Transverse colon (tissue), 4 donors: Measurements from ENCODE around the gene MCRIP2. TPM values are rescaled to one million over a fixed set of nuclear protein-coding genes. Genes with fewer than 3 reads are reported as not detected.

ENCODE experiments used
- DNase-seq: peaks from one replicate; pipeline ENCODE4 v3.0.0-alpha.2; 2019
- H3K27ac ChIP-seq, 4 donors: fragments of 200-600 bp; sonication (generic); 2 replicates each; pipeline ENCODE4 v1.5.1; 2016 to 2018; ENCODE audit warnings: inconsistent platforms in 4 of 4
- H3K27me3 ChIP-seq: fragments of 200-600 bp; sonication (generic); 2 replicates; pipeline ENCODE4 v1.5.1; 2017; ENCODE audit warnings: inconsistent platforms
- H3K36me3 ChIP-seq, 4 donors: fragments of 200-600 bp; sonication (generic); 2 replicates each; pipeline ENCODE4 v1.5.1; 2017 to 2019; ENCODE audit warnings: inconsistent platforms in 4 of 4
- H3K4me1 ChIP-seq, 4 donors: fragments of 200-600 bp; sonication (generic); 2 replicates each; pipeline ENCODE4 v1.5.1; 2017 to 2020; ENCODE audit warnings: inconsistent platforms in 4 of 4
- H3K4me3 ChIP-seq, 4 donors: fragments of 200-600 bp; sonication (generic); 1 replicate in 1 of 4; 2 replicates in 3 of 4; pipeline versions ENCODE4 v1.5.1 to v1.6.1; 2017 to 2019; ENCODE audit warnings: inconsistent platforms in 4 of 4
- H3K9me3 ChIP-seq, 2 donors: fragments of 200-600 bp; sonication (generic); 2 replicates each; pipeline ENCODE4 v1.5.1; 2017 to 2019; ENCODE audit warnings: inconsistent platforms in 2 of 2
- CTCF ChIP-seq, 5 experiments: fragments of 200-600 bp in 3 of 5; fragments of 450-650 bp in 2 of 5; sonication (generic) in 3 of 5; IDR thresholded peaks; 1 replicate in 2 of 5; 2 replicates in 3 of 5; pipeline ENCODE4 v1.5.1; 2016 to 2017; ENCODE audit warnings: antibody characterized with exemption in 5 of 5, inconsistent platforms in 3 of 5, mild to moderate bottlenecking in 2 of 5, moderate library complexity in 1 of 5
- EP300 ChIP-seq: sonication (generic); formaldehyde crosslinking; IDR thresholded peaks from one replicate; pipeline ENCODE4 v1.6.1; 2017; ENCODE audit warnings: antibody characterized with exemption, low read depth
- POLR2A ChIP-seq: fragments of 450-650 bp; IDR thresholded peaks from one replicate; pipeline ENCODE4 v1.6.1; 2016; ENCODE audit warnings: antibody characterized with exemption, mild to moderate bottlenecking, moderate library complexity
- POLR2AphosphoS5 ChIP-seq, 3 donors: sonication (generic); formaldehyde crosslinking; IDR thresholded peaks; one replicate each; pipeline ENCODE4 v1.6.1; 2016; ENCODE audit warnings: antibody characterized with exemption in 3 of 3
- WGBS, 2 donors: methylation state at CpG; one replicate each; pipeline ENCODE4 v1.1.5; 2018; ENCODE audit warnings: low coverage in 1 of 2; 5-methylcytosine and 5-hydroxymethylcytosine counted together
- in situ Hi-C, 4 donors: fragments of 200-750 bp; cut with MboI; loops; one replicate each; pipeline versions ENCODE4 v1.15.0 to v1.15.1; 2017; ENCODE audit warnings: low sequenced_read_pairs in 3 of 4, low pct_ligation_motif_present in 1 of 4, low pct_unique_long_range_greater_than_20kb in 1 of 4
- intact Hi-C: fragments of 100-400 bp; cut with DNase I; formaldehyde crosslinking; loops from one replicate; pipeline ENCODE4 v1.15.1; 2023; ENCODE audit warnings: low total_unique reads
- total RNA-seq, 4 donors: library from RNA; depleted of rRNA; stranded (reverse); fragments of >200 nt; gene quantifications; one replicate each; pipeline ENCODE4 v1.1.0, GENCODE V29; 2016

Gene MCRIP2
- total RNA-seq, 4 donors from 2014 or later = 158 to 267 (median 211) TPM

- no peaks in the 10 kb centered on the region for H3K9me3 ChIP-seq
- peaks cover 19 to 50% (median 42%) of the 10 kb centered on the region in 4 donors for H3K4me1 ChIP-seq
- no peaks in the 10 kb centered on the region for H3K27me3 ChIP-seq
- WGBS, 2 donors = 70% methylated on average over 9 of the region's 9 CpGs; no CpG with 5 or more reads in 1 of the 2 donors
- intact Hi-C loops (no loop called here), in situ Hi-C loops (no loop called here)
- peak overlapping the region in 2 of 4 donors; percentile 2 to 29 for H3K4me3 ChIP-seq
- H3K36me3 ChIP-seq = no peaks in the 10 kb centered on the region
- TF ChIP-seq EP300 = no peak
- peak; percentile 44 to 86 (median 80) for TF ChIP-seq POLR2AphosphoS5 (IDR thresholded peaks at IDR 0.05)
- TF ChIP-seq CTCF (IDR thresholded peaks at IDR 0.05) = no peak
- TF ChIP-seq POLR2A = peak; percentile 66
- DNase-seq = peak; percentile 73
- H3K27ac ChIP-seq = peak overlapping the region; percentile 85 to 93 (median 92)
Observed at GRCh38 chr16:593406-593805, 48.2 kb upstream of the MCRIP2 start.

- intact Hi-C loops (loop anchor here (2.0 kb wide), 1 partner anchor 37 kb away; the partner anchor contains the start of gene WFIKKN1), in situ Hi-C loops (no loop called here)
- Histone ChIP-seq H3K27ac (peak overlapping the region; percentile 85 to 93 (median 92)), H3K4me3 (peak overlapping the region in 2 of 4 donors; percentile 2 to 29), H3K4me1 (peaks cover 19 to 48% (median 41%) of the 10 kb centered on the region in 4 donors), H3K36me3 (no peaks in the 10 kb centered on the region), H3K27me3 (no peaks in the 10 kb centered on the region), H3K9me3 (no peaks in the 10 kb centered on the region)
- TF ChIP-seq CTCF (IDR thresholded peaks at IDR 0.05) (peak in 2 of 5 experiments; percentile 27 to 47), POLR2AphosphoS5 (IDR thresholded peaks at IDR 0.05) (no peak)
- 52% methylated on average over 16 of the region's 16 CpGs; no CpG with 5 or more reads in 1 of the 2 donors for WGBS, 2 donors
- no peak for DNase-seq
Observed at GRCh38 chr16:593807-594206, 47.8 kb upstream of the MCRIP2 start.

- intact Hi-C loops (loop anchor here (2.0 kb wide), 1 partner anchor 36 kb away; the partner anchor contains the start of gene WFIKKN1), in situ Hi-C loops (no loop called here)
- Histone ChIP-seq H3K4me1 (peaks cover 19 to 48% (median 41%) of the 10 kb centered on the region in 4 donors), H3K4me3 (no peak overlapping the region), H3K27ac (peak overlapping the region in 2 of 4 donors; percentile 92 to 93), H3K9me3 (no peaks in the 10 kb centered on the region), H3K36me3 (no peaks in the 10 kb centered on the region), H3K27me3 (no peaks in the 10 kb centered on the region)
- TF ChIP-seq POLR2A (no peak), EP300 (no peak), POLR2AphosphoS5 (IDR thresholded peaks at IDR 0.05) (no peak), CTCF (IDR thresholded peaks at IDR 0.05) (no peak)
- DNase-seq = no peak
- 88% methylated on average over 18 of the region's 18 CpGs; no CpG with 5 or more reads in 1 of the 2 donors for WGBS, 2 donors
Observed at GRCh38 chr16:595094-595528, 46.5 kb upstream of the MCRIP2 start.

GRCh38 chr16:595942-596735, 45.5 kb upstream of the MCRIP2 start:
- H3K36me3 ChIP-seq = no peaks in the 10 kb centered on the region
- in situ Hi-C loops = no loop called here
- peaks cover 15 to 41% (median 36%) of the 10 kb centered on the region in 4 donors for H3K4me1 ChIP-seq
- H3K9me3 ChIP-seq = no peaks in the 10 kb centered on the region
- H3K27ac ChIP-seq = no peak overlapping the region
- intact Hi-C loops = loop anchor here (2.0 kb wide), 1 partner anchor 35 kb away; the partner anchor contains the start of gene WFIKKN1
- WGBS, 2 donors = 87 to 93% methylated on average over 3 to 34 of the region's 34 CpGs
- no peak for TF ChIP-seq POLR2AphosphoS5 (IDR thresholded peaks at IDR 0.05)
- TF ChIP-seq POLR2A = no peak
- no peak for TF ChIP-seq CTCF (IDR thresholded peaks at IDR 0.05)
- no peak for TF ChIP-seq EP300
- no peak for DNase-seq
- no peaks in the 10 kb centered on the region for H3K27me3 ChIP-seq
- no peak overlapping the region for H3K4me3 ChIP-seq
